ENCODE results near the gene KAT7.

The KAT7 gene

DNA sequence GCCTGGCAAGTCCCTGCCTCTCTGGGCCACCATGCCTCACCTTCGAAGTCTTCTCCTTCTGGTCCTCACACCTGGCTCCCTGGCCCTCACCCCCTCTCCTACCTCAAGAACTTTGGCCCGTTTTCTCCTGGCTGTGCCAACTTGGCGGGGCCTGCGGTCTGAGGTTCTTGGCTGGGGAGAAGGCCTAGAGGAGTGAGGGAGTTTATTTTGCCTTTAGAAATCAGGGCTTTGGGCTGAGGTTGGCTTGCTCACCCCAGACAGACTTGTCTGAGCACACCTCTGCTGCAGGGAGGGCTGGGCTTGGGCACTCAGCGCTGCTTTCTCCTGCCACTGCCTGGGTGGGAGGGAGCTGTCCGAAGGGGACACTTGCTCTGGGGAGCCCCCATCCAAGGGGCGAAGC lies 82.7 kb downstream of the KAT7 start:
- no peak for DNase-seq (ENCODE audit: low read depth in 2 of 2)

DNA sequence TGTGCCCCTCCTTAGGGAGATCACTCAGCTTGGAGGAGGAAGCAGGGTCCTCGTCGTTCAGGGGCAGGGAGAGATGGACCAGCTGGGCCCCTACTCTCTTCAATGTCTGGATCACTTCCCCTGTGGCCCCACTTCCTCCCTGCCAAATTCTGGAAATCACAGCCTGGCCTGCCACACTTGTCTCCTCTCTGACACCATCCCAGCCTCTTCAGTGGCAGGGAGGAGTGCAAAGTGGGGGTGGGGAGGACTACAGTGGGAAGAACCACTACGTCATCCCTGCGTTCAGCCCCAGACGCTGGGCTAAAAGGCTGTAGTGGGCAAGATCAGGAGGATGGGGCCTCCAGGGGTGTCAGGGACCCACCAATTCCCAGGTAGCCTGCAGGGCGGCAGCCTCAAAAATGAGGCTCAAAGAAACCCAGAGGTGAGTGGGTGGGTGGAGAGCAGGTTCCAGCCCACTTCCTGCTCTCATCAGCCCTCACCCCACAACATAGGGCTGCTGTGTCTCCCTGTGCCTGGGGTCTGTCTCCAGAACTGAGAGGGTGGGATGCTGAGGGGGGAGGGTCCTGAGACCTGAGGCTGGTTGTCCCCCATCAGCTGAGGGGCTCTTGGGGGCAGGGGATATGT lies 84.4 kb downstream of the KAT7 start:
- DNase-seq (ENCODE audit: low read depth in 2 of 2) = no peak

DNA sequence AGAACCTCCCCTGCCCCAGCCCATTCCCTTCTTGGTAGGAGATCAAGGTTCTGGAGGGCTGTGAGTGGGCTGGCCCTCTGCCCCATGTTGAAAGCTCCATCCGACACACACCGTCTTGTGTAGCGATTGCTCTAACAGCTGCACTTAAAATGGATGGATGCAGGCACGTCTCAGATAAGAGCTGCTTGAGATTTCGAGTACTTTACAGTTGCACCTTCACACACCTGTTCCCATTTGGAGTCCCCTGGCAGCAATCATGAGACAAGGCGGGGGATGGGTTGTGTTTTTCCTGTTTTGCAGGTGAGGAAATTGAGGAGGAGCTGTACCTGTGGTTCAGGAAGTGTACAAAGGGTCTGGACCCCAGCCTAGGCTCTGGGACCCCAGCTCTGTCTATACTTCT lies 85.0 kb downstream of the KAT7 start:
- no peak for DNase-seq (ENCODE audit: low read depth in 2 of 2)

DNA sequence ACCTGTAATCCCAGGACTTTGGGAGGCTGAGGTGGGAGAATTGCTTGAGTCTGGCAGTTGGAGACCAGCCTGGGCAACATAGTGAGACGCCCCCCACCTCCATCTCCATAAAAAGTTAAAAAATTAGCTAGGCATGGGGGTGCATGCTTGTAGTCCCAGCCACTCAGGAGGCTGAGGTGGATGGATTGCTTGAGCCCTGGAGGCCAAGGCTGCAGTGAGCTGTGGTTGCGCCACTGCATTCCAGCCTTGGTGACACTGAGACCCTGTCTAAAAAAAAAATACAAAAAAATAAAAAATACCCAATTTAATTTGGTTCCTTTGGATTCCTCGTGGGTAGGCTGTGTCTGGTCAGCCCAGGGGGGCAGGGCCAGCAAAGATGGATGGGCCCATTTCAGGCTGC lies 85.4 kb downstream of the KAT7 start:
- no peak for DNase-seq (ENCODE audit: low read depth in 2 of 2)

DNA sequence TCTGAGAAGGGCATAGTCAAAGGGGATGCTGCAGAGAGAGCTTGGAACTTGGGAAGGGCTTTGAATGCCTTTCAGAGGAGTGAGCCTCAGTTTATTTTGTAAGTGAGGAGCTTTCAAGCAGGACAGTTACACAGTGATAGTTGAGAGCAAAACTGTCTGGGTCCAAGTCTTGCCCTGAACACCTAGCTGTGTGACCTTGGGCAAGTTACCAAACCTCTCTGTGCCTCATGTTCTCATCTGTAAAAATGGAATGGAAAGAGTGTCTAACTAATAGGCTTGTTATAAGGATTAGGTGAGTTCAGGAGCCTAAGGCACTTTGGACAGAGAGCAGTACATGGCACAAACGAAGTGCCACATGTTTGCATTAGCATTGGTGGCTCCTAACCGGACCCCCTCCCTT lies 86.4 kb downstream of the KAT7 start:
- no peak for DNase-seq (ENCODE audit: low read depth in 2 of 2)

DNA sequence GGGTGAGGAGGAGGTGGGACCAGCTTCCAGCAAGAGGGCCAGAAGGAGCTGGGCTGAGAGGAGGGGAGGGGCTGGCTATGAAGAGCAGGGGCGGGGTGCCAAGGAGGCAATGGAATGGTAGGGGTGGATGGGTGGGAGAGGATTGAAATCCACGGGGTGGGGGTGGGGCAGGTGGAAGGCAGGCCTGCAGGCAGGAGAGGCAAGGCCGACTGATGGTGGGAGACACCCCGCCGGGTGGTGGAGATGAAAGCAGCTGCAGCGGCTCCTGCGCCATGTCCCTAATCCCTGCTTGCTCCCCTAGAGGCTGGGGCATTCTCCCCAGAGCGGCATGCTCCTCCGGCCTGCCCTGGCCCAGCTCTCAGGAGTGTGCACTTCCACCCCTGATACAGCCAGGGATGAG lies 87.2 kb downstream of the KAT7 start:
- no peak for DNase-seq (ENCODE audit: low read depth in 2 of 2)

DNA sequence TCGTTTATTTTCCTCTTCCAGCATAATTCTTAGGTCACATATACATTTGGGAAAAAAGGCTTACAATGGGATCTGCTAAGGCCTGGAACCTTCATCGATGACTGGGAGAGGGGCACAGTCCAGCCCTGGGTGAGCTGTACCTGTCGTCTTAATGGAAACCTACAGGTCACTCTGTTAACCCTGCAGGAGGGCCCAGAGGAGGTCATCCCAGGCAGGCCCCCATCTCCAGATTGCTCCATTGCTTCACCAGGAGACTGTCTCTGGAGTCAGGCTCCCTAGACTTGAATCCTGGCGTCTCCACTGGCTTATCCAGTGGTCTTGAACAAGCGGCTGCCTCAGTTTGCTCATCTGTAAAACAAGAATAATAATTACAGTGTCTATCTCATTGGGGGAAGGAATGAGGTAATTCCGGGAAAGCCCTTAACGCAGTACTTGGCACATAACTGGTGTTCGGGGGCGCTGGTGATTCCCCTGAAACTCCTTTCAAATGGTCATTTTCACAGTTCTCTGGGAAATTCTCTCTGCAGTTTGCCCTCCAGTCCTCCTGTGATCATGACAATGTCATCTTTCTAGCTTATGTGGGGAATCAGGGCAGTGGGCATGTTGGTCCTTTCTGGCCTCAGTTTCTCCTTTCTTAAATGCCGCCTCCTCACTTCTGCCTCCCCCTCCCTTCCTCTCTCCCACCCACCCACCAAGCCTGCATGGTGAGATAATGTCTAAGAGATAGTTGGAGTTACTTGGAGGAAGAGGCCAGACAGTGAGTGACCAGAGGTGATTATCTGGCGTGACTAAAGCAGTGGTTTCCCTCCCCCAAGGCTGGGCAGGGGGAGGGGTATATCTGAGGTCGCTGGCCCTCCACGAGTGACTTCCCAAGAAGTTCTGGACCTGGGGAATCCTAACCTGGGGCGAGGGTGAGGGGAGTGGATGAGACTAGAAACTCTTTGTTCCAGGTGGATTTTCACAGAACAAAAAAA lies 90.7 kb downstream of the KAT7 start:
- DNase-seq (ENCODE audit: low read depth in 2 of 2) = no peak

DNA sequence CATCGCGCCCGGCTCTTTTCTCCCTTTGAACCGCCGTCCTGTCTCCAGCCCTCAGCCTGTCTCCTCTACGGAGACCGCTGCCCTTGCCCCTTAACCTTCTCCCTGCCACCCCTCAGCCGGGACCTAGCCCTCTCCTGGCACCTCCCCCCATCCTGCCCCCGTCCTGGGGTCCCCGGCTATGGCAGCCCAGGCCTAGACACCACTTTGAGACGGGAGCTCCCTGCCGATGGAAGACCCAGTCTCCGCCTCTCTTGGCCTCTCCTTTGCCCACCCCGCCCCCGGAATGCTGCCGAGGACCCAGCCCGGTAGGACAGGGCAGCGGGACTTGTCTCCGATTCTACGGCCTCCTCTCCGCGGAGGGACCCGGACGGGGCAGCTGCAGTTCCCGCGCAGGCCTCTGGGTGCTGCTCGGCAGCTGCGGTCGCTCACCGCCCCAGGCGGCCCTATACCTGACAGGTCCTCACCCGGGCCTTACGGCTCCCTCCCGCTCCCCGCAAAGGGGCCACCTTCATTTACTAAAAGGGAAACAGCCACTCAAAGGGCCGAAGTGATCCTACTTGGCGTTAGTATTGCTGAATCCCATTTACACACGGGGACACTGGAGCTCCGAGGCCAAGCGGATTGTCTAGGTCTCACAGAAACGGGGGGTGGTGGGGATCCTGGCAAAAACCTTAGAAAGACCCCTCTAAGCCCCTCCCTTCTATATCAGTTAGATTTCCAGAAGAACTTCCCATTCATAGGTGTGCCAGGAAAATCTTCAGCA lies 92.0 kb downstream of the KAT7 start:
- peak; percentile 49 to 68 for DNase-seq (ENCODE audit: low read depth in 2 of 2)

DNA sequence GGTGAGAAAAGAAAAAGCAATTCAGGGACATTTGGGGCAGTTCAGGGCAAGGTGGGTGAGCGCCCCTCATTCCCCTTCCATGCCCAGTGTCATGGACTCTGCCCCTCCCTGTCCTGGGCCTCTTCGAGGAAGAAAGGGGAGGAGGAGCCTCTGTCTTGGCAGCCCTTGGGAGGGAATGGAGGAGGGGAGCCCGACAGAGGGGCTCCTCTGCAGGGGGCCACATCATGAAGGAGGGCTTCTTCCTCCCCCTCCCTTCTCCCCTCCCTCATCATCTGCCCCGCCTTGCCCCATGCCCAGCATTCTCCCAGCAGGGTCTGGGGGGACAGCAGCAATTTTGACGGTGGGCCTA lies 92.5 kb downstream of the KAT7 start:
- no peak for DNase-seq (ENCODE audit: low read depth in 2 of 2)

DNA sequence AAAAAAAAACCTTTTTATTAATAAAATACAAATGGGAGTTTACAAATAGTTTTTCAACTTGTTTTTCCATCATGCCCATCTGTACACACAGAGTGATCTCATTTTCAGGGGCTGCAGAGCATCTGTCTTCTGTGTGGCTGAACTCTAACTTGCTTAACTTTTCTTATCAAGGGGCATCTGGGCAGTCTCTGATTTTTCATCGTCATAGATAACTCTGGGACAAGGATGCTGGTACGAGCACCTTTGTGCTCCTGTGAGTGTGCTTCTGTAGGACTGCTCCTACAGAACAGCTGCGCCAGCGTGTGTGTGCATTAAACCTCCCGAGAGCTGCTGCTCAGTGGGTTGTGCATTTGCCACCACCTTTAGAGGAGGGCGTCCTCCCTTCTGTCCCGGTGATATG lies 94.0 kb downstream of the KAT7 start:
- no peak for DNase-seq (ENCODE audit: low read depth in 2 of 2)
